ENCODE measurements around the gene DHRS4. TPM values are rescaled to one million over a fixed set of nuclear protein-coding genes. Genes with fewer than 3 reads are reported as not detected.
"Not testable (repeated sequence)": the region's sequence is repeated elsewhere in the genome, so short reads cannot be mapped to it uniquely, and the experiment has no call there.

Gene DHRS4
- total RNA-seq, 2 experiments from 2014 or later, result 15.5 to 20.7 TPM

- DNase-seq (no peak), ATAC-seq (no peak)
- no peak overlapping the region for H3K27ac Mint-ChIP-seq
- no peaks in the 10 kb centered on the region for H3K9me3 Mint-ChIP-seq (ENCODE audit: low read depth)
- H3K27me3 Mint-ChIP-seq, result peaks cover 6% of the 10 kb centered on the region
- H3K4me3 Mint-ChIP-seq, result no peak overlapping the region
- no peaks in the 10 kb centered on the region for H3K4me1 Mint-ChIP-seq
- CTCF ChIA-PET, result interaction anchor here (1.0 to 3.6 kb wide), 5 partner anchors 19 to 343 kb away, joined by 3 to 29 read pairs (median 8); no protein-coding TSS in a partner anchor
- no peaks in the 10 kb centered on the region for H3K36me3 Mint-ChIP-seq
Measured at GRCh38 chr14:23931721-23932289, 21.8 kb upstream of the DHRS4 start.

GRCh38 chr14:23932639-23933038 is 20.9 kb upstream of the DHRS4 start:
- no peaks in the 10 kb centered on the region for H3K36me3 Mint-ChIP-seq
- H3K4me3 Mint-ChIP-seq, result no peak overlapping the region
- no peak for ATAC-seq
- CTCF ChIA-PET, result interaction anchor here (1.0 to 3.6 kb wide), 4 partner anchors 19 to 343 kb away, joined by 3 to 29 read pairs (median 6); no protein-coding TSS in a partner anchor
- no peak overlapping the region for H3K27ac Mint-ChIP-seq
- no peak for DNase-seq
- H3K27me3 Mint-ChIP-seq, result peaks cover 6% of the 10 kb centered on the region
- H3K9me3 Mint-ChIP-seq (ENCODE audit: low read depth), result no peaks in the 10 kb centered on the region
- H3K4me1 Mint-ChIP-seq, result no peaks in the 10 kb centered on the region

- no peak for DNase-seq
- Mint-ChIP-seq H3K27ac (no peak overlapping the region), H3K4me1 (no peaks in the 10 kb centered on the region), H3K4me3 (no peak overlapping the region), H3K9me3 (ENCODE audit: low read depth) (no peaks in the 10 kb centered on the region), H3K36me3 (no peaks in the 10 kb centered on the region), H3K27me3 (peaks cover 6% of the 10 kb centered on the region)
- CTCF ChIA-PET, result interaction anchor here (1.0 to 1.5 kb wide), 4 partner anchors 19 to 344 kb away, joined by 3 to 8 read pairs (median 4); no protein-coding TSS in a partner anchor
- ATAC-seq, result no peak
Measured at GRCh38 chr14:23933108-23933741, 20.3 kb upstream of the DHRS4 start.

- DNase-seq (no peak), ATAC-seq (no peak)
- peaks cover 4% of the 10 kb centered on the region for H3K27me3 Mint-ChIP-seq
- H3K36me3 Mint-ChIP-seq, result no peaks in the 10 kb centered on the region
- H3K27ac Mint-ChIP-seq, result no peak overlapping the region
- no peak overlapping the region for H3K4me3 Mint-ChIP-seq
- no peaks in the 10 kb centered on the region for H3K4me1 Mint-ChIP-seq
- H3K9me3 Mint-ChIP-seq (ENCODE audit: low read depth), result no peaks in the 10 kb centered on the region
- CTCF ChIA-PET, result interaction anchor here (1.2 to 1.3 kb wide), 2 partner anchors 10 to 302 kb away, joined by 3 read pairs; no protein-coding TSS in a partner anchor
Measured at GRCh38 chr14:23933742-23934128, 19.8 kb upstream of the DHRS4 start.

- Mint-ChIP-seq H3K27me3 (no peaks in the 10 kb centered on the region), H3K9me3 (ENCODE audit: low read depth) (no peaks in the 10 kb centered on the region), H3K4me3 (no peak overlapping the region), H3K4me1 (no peaks in the 10 kb centered on the region), H3K27ac (no peak overlapping the region), H3K36me3 (peaks cover 1% of the 10 kb centered on the region)
- CTCF ChIA-PET, result no interaction called here
- ATAC-seq (no peak), DNase-seq (no peak)
Measured at GRCh38 chr14:23935158-23935557, 18.4 kb upstream of the DHRS4 start.

- H3K9me3 Mint-ChIP-seq (ENCODE audit: low read depth), result no peaks in the 10 kb centered on the region
- ATAC-seq (no peak), DNase-seq (no peak)
- H3K4me1 Mint-ChIP-seq, result no peaks in the 10 kb centered on the region
- CTCF ChIA-PET, result interaction anchor here (0.7 kb wide), 1 partner anchor 469 kb away, joined by 3 read pairs; no protein-coding TSS in a partner anchor
- no peak overlapping the region for H3K27ac Mint-ChIP-seq
- H3K36me3 Mint-ChIP-seq, result peaks cover 1% of the 10 kb centered on the region
- H3K4me3 Mint-ChIP-seq, result no peak overlapping the region
- H3K27me3 Mint-ChIP-seq, result no peaks in the 10 kb centered on the region
Measured at GRCh38 chr14:23936084-23936829, 17.3 kb upstream of the DHRS4 start.

- Mint-ChIP-seq H3K27ac (no peak overlapping the region), H3K4me1 (no peaks in the 10 kb centered on the region), H3K36me3 (peaks cover 1% of the 10 kb centered on the region), H3K9me3 (ENCODE audit: low read depth) (no peaks in the 10 kb centered on the region), H3K4me3 (no peak overlapping the region), H3K27me3 (no peaks in the 10 kb centered on the region)
- ATAC-seq, result no peak
- CTCF ChIA-PET, result no interaction called here
- no peak for DNase-seq
Measured at GRCh38 chr14:23937203-23937602, 16.4 kb upstream of the DHRS4 start.

GRCh38 chr14:23938823-23939222 is 14.7 kb upstream of the DHRS4 start:
- no peak overlapping the region for H3K27ac Mint-ChIP-seq
- ATAC-seq, result no peak
- no peaks in the 10 kb centered on the region for H3K27me3 Mint-ChIP-seq
- no peak for DNase-seq
- H3K4me3 Mint-ChIP-seq, result no peak overlapping the region
- no peaks in the 10 kb centered on the region for H3K4me1 Mint-ChIP-seq
- CTCF ChIA-PET, result no interaction called here
- H3K36me3 Mint-ChIP-seq, result peaks cover 1% of the 10 kb centered on the region
- H3K9me3 Mint-ChIP-seq (ENCODE audit: low read depth), result no peaks in the 10 kb centered on the region

- Mint-ChIP-seq H3K9me3 (ENCODE audit: low read depth) (no peaks in the 10 kb centered on the region), H3K36me3 (peaks cover 1% of the 10 kb centered on the region), H3K4me1 (no peaks in the 10 kb centered on the region), H3K27ac (no peak overlapping the region), H3K27me3 (no peaks in the 10 kb centered on the region), H3K4me3 (no peak overlapping the region)
- no peak for DNase-seq
- CTCF ChIA-PET, result no interaction called here
- no peak for ATAC-seq
Measured at GRCh38 chr14:23939607-23940326, 13.8 kb upstream of the DHRS4 start.

- Mint-ChIP-seq H3K27me3 (no peaks in the 10 kb centered on the region), H3K9me3 (ENCODE audit: low read depth) (no peaks in the 10 kb centered on the region), H3K27ac (no peak overlapping the region), H3K36me3 (peaks cover 1% of the 10 kb centered on the region), H3K4me1 (no peaks in the 10 kb centered on the region), H3K4me3 (no peak overlapping the region)
- CTCF ChIA-PET, result no interaction called here
- ATAC-seq (no peak), DNase-seq (no peak)
Measured at GRCh38 chr14:23941230-23941629, 12.3 kb upstream of the DHRS4 start.

GRCh38 chr14:23941669-23942068 is 11.9 kb upstream of the DHRS4 start:
- H3K4me1 Mint-ChIP-seq, result no peaks in the 10 kb centered on the region
- no peak overlapping the region for H3K4me3 Mint-ChIP-seq
- CTCF ChIA-PET, result no interaction called here
- no peak for ATAC-seq
- no peak for DNase-seq
- no peak overlapping the region for H3K27ac Mint-ChIP-seq
- no peaks in the 10 kb centered on the region for H3K27me3 Mint-ChIP-seq
- peaks cover 1% of the 10 kb centered on the region for H3K36me3 Mint-ChIP-seq
- H3K9me3 Mint-ChIP-seq (ENCODE audit: low read depth), result no peaks in the 10 kb centered on the region

GRCh38 chr14:23942587-23942986 is 11.0 kb upstream of the DHRS4 start:
- H3K4me1 Mint-ChIP-seq, result no peaks in the 10 kb centered on the region
- no peaks in the 10 kb centered on the region for H3K27me3 Mint-ChIP-seq
- H3K4me3 Mint-ChIP-seq, result no peak overlapping the region
- no peak overlapping the region for H3K27ac Mint-ChIP-seq
- DNase-seq (no peak), ATAC-seq (no peak)
- CTCF ChIA-PET, result no interaction called here
- peaks cover 1% of the 10 kb centered on the region for H3K36me3 Mint-ChIP-seq
- no peaks in the 10 kb centered on the region for H3K9me3 Mint-ChIP-seq (ENCODE audit: low read depth)

- DNase-seq; ATAC-seq; H3K27ac Mint-ChIP-seq; H3K4me3 Mint-ChIP-seq; H3K27me3 Mint-ChIP-seq; H3K9me3 Mint-ChIP-seq (ENCODE audit: low read depth); H3K36me3 Mint-ChIP-seq; CTCF ChIA-PET: not testable (repeated sequence)
- H3K4me1 Mint-ChIP-seq, result peaks cover 17% of the 10 kb centered on the region
Measured at GRCh38 chr14:23949069-23949468, 4.5 kb upstream of the DHRS4 start.
